ENCODE results near the gene QSOX2. TPM values are rescaled to one million over a fixed set of nuclear protein-coding genes. Genes with fewer than 3 reads are reported as not detected.

Gene QSOX2
- total RNA-seq, 1 experiment from 2014 or later, result 34.6 TPM

DNA sequence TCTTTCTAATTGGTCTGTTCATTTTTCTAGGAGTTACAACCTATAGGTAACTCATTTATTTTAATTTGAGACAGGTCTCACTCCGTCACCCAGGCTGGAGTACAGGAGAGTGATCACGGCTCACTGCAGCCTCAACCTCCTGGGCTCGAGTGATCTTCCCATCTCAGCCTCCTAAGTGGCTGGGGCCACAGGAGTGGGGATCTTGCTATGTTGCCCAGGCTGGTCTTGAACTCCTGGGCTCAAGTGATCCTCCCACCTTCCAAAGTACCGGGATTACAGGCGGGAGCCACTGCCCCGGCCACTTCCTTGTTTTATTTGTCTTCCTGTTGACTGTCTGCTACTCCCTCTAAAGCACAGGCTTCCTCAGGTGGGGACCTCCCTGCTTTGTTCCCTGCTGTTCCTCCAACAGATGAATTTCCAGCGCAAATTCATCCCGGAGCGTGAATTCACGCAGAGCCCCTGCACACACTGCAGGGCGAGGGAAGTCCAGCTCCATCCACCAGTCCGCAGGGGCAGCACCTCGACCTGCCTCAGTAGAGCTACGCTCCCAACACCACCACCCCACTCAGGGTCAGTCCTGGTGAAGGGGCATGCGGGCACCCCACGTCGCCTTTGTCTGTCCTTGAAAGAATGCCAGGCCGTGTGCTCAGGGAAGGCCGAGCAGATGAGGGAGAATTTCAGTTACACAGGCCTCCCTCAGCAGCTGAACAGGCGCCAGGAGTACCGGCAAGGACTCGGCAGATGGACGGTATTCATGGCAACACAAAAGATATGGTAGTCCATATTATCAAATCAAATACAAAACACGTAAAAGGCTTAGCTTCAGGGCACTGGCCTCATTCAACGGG lies 6.3 kb downstream of the QSOX2 start:
- H2AFZ ChIP-seq (ENCODE audit: low read depth, low read length, poor library complexity, severe bottlenecking), result no peak overlapping the region
- peaks cover 7% of the 10 kb centered on the region; the same call in 1 of the 2 replicates for H4K20me1 ChIP-seq (ENCODE audit: insufficient read depth)
- intact Hi-C loops (cut with micrococcal nuclease), result no loop called here
- ChIA-PET RAD21 (ENCODE audit: low non-redundant PET in 1 of 2, low total read pairs in 2 of 2, uncharacterized antibody in 2 of 2, unreplicated experiment in 2 of 2) (no interaction called here), CTCF (no interaction called here), POLR2A (interaction anchor here (1.4 kb wide), 1 partner anchor 28 kb away, joined by 3 read pairs; no protein-coding TSS in a partner anchor)
- H3K36me3 ChIP-seq (ENCODE audit: control insufficient read depth in 1 of 2, insufficient read depth in 2 of 2, low read length in 2 of 2), result peaks cover 2 to 25% of the 10 kb centered on the region in 2 experiments; a peak in 1 of 4 replicates
- H3K4me1 ChIP-seq (ENCODE audit: control insufficient read depth in 1 of 2, insufficient read depth in 2 of 2, low read length in 2 of 2), result peaks cover 7 to 12% of the 10 kb centered on the region in 2 experiments
- H3K9ac ChIP-seq (ENCODE audit: low read length), result no peak overlapping the region
- no peaks in the 10 kb centered on the region for H3K9me2 ChIP-seq (ENCODE audit: insufficient read depth)
- no TSS peak for BruUV-seq (replicated peaks)
- DNase-seq (ENCODE audit: low read depth, low spot score) (no peak), ATAC-seq (no peak)
- TF ChIP-seq ZNF274 (IDR thresholded peaks at IDR 0.05; ENCODE audit: low read depth, low read length), result no peak
- no peak for TF ChIP-seq SRF (IDR thresholded peaks at IDR 0.05; ENCODE audit: low read depth)
- H3K4me2 ChIP-seq (ENCODE audit: low read length), result no peak overlapping the region
- no peak overlapping the region for H3K27ac ChIP-seq (ENCODE audit: low read depth, low read length)
- H3K9me3 ChIP-seq (ENCODE audit: control insufficient read depth in 1 of 2, insufficient read depth in 1 of 2, low read depth in 1 of 2, low read length in 2 of 2), result no peaks in the 10 kb centered on the region
- no peaks in the 10 kb centered on the region for H3K27me3 ChIP-seq (ENCODE audit: insufficient read depth, low read length)
- peaks cover 92% of the 10 kb centered on the region for H3K79me2 ChIP-seq (ENCODE audit: insufficient read depth, low read length)
- H3K4me3 ChIP-seq (replicated peaks in 1 of 2; ENCODE audit: low read depth in 1 of 2, low read length in 2 of 2), result no peak overlapping the region

DNA sequence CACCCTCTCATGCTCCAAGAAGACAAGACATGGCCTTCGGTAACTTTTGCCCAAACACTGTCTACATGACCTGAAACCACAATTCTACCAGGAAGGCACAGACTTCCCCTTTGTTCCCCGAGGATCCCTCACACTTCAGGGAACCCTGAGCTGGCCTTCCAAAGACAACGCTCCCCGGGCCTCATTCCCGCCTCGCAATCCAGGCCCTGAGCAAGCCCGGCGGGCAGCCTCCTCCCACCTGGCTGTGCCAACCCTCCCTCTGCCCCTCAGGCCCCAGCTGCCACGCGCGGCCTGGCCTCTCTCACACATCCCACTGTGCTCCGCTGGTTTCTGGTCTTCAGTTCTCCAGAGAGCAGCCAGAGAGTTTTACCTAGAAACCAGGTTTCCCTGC lies 7.3 kb downstream of the QSOX2 start:
- 0 out of 4 replicates have a peak, but pooled peaks cover 0 to 2% of the 10 kb centered on the region in 2 experiments for H3K4me1 ChIP-seq (ENCODE audit: control insufficient read depth in 1 of 2, insufficient read depth in 2 of 2, low read length in 2 of 2)
- H3K4me2 ChIP-seq (ENCODE audit: low read length), result no peak overlapping the region
- H3K9me3 ChIP-seq (ENCODE audit: control insufficient read depth in 1 of 2, insufficient read depth in 1 of 2, low read depth in 1 of 2, low read length in 2 of 2), result no peaks in the 10 kb centered on the region
- POLR2A ChIA-PET, result no interaction called here
- H3K36me3 ChIP-seq (ENCODE audit: control insufficient read depth in 1 of 2, insufficient read depth in 2 of 2, low read length in 2 of 2), result peaks cover 2 to 26% of the 10 kb centered on the region in 2 experiments; a peak in 2 of 4 replicates
- no peak overlapping the region for H3K27ac ChIP-seq (ENCODE audit: low read depth, low read length)
- H3K9me2 ChIP-seq (ENCODE audit: insufficient read depth), result no peaks in the 10 kb centered on the region
- no peak overlapping the region for H3K9ac ChIP-seq (ENCODE audit: low read length)
- TF ChIP-seq, protein P1, sequence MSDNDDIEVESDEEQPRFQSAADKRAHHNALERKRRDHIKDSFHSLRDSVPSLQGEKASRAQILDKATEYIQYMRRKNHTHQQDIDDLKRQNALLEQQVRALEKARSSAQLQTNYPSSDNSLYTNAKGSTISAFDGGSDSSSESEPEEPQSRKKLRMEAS (IDR thresholded peaks at IDR 0.05), result no peak
- no peak for TF ChIP-seq SRF (IDR thresholded peaks at IDR 0.05; ENCODE audit: low read depth)
- TF ChIP-seq POLR2A (IDR thresholded peaks at IDR 0.05; ENCODE audit: borderline replicate concordance, extremely low read depth, insufficient read depth, insufficient read length), result no peak
- no peak for TF ChIP-seq TCF7L2 (IDR thresholded peaks at IDR 0.05; ENCODE audit: borderline replicate concordance, extremely low read depth, insufficient read depth, insufficient read length)
- no peak for TF ChIP-seq YY1 (IDR thresholded peaks at IDR 0.05; ENCODE audit: extremely low read depth, insufficient replicate concordance, low read depth, low read length)
- TF ChIP-seq JUND (IDR thresholded peaks at IDR 0.05), result no peak
- TF ChIP-seq POLR2AphosphoS5 (IDR thresholded peaks at IDR 0.05; ENCODE audit: low read depth, low read length), result no peak
- TF ChIP-seq FOSL1 (IDR thresholded peaks at IDR 0.05; ENCODE audit: low read depth), result no peak
- peaks cover 91% of the 10 kb centered on the region for H3K79me2 ChIP-seq (ENCODE audit: insufficient read depth, low read length)
- CTCF ChIA-PET, result no interaction called here
- RAD21 ChIA-PET (ENCODE audit: low non-redundant PET in 1 of 2, low total read pairs in 2 of 2, uncharacterized antibody in 2 of 2, unreplicated experiment in 2 of 2), result no interaction called here
- no peak for DNase-seq (ENCODE audit: low read depth, low spot score)
- H4K20me1 ChIP-seq (ENCODE audit: insufficient read depth), result no peaks in the 10 kb centered on the region; the same call in 1 of the 2 replicates
- H3K27me3 ChIP-seq (ENCODE audit: insufficient read depth, low read length), result no peaks in the 10 kb centered on the region
- intact Hi-C loops (cut with micrococcal nuclease), result no loop called here
- no TSS peak for BruUV-seq (replicated peaks)
- H3K4me3 ChIP-seq (replicated peaks in 1 of 2; ENCODE audit: low read depth in 1 of 2, low read length in 2 of 2), result no peak overlapping the region
- ATAC-seq, result no peak
- H2AFZ ChIP-seq (ENCODE audit: low read depth, low read length, poor library complexity, severe bottlenecking), result no peak overlapping the region
